GM21786 (cell line): Measurements from ENCODE around the gene FBXW11.
A peak's percentile ranks its signal among the peaks of the same experiment; 100 is the strongest.
"Not testable (repeated sequence)": the region's sequence is repeated elsewhere in the genome, so short reads cannot be mapped to it uniquely, and the experiment has no call there.

ENCODE experiments used
- ATAC-seq: cut with Tn5 transposase; IDR thresholded peaks from one replicate; pipeline ENCODE4 v1.9.1; 2021; ENCODE audit not compliant: unreplicated experiment

FBXW11 gene

GRCh38 chr5:171986772-171987171, 19.7 kb downstream of the FBXW11 start:
- no peak for ATAC-seq

GRCh38 chr5:171984748-171985419, 21.6 kb downstream of the FBXW11 start:
- no peak for ATAC-seq

- ATAC-seq, result no peak
These were observed 24.6 kb downstream of the FBXW11 start for GRCh38 chr5:171981847-171982246.

GRCh38 chr5:171980792-171981191, 25.6 kb downstream of the FBXW11 start:
- no peak for ATAC-seq

- ATAC-seq, result no peak
These were observed 26.8 kb downstream of the FBXW11 start for GRCh38 chr5:171979606-171980005.

- peak; percentile 48 for ATAC-seq
These were observed 27.9 kb downstream of the FBXW11 start for GRCh38 chr5:171978519-171978918.

- ATAC-seq, result no peak
These were observed 28.4 kb downstream of the FBXW11 start for GRCh38 chr5:171978016-171978415.

- not testable (repeated sequence) for ATAC-seq
These were observed 29.0 kb downstream of the FBXW11 start for GRCh38 chr5:171977244-171977950.

- no peak for ATAC-seq
These were observed 30.4 kb downstream of the FBXW11 start for GRCh38 chr5:171975877-171976667.

- ATAC-seq, result no peak
These were observed 31.1 kb downstream of the FBXW11 start for GRCh38 chr5:171975262-171975876.

- no peak for ATAC-seq
These were observed 35.6 kb downstream of the FBXW11 start for GRCh38 chr5:171970826-171971225.

- no peak for ATAC-seq
These were observed 37.1 kb downstream of the FBXW11 start for GRCh38 chr5:171969288-171969880.

- ATAC-seq, result no peak
These were observed 37.9 kb downstream of the FBXW11 start for GRCh38 chr5:171968531-171968930.

GRCh38 chr5:171966964-171967363, 39.5 kb downstream of the FBXW11 start:
- ATAC-seq, result no peak

- ATAC-seq, result no peak
These were observed 40.2 kb downstream of the FBXW11 start for GRCh38 chr5:171966270-171966669.

GRCh38 chr5:171965745-171966144, 40.7 kb downstream of the FBXW11 start:
- no peak for ATAC-seq

GRCh38 chr5:171963416-171963815, 43.0 kb downstream of the FBXW11 start:
- ATAC-seq, result no peak

GRCh38 chr5:171961117-171961516, 45.3 kb downstream of the FBXW11 start:
- ATAC-seq, result peak; percentile 69

GRCh38 chr5:171957591-171958251, 48.7 kb downstream of the FBXW11 start:
- peak; percentile 54 for ATAC-seq

GRCh38 chr5:171956887-171957495, 49.4 kb downstream of the FBXW11 start:
- no peak for ATAC-seq
